GM06990 (cell line): ENCODE results near the gene RHBDD1.

Source experiments
- DNase-seq: peaks from one replicate; pipeline ENCODE4 v3.0.0-alpha.2; 2011; ENCODE audit not compliant: insufficient read length; ENCODE audit errors: extremely low read depth
- H3K27me3 ChIP-seq: replicated peaks from 2 replicates; pipeline ENCODE4 v1.6.0; 2011; ENCODE audit warnings: low read length; ENCODE audit not compliant: control insufficient read depth, insufficient read depth
- H3K36me3 ChIP-seq: 2 replicates; pipeline ENCODE4 v1.5.1; 2011; ENCODE audit warnings: low read length; ENCODE audit not compliant: control insufficient read depth, insufficient read depth
- H3K4me3 ChIP-seq: replicated peaks from 2 replicates; pipeline ENCODE4 v1.5.1; 2011; ENCODE audit warnings: low read depth, mild to moderate bottlenecking, control low read depth, low read length
- CTCF ChIP-seq: IDR thresholded peaks from 2 replicates; pipeline ENCODE4 v1.5.1; 2011; ENCODE audit warnings: low read length, control low read depth, mild to moderate bottlenecking, inconsistent platforms; ENCODE audit not compliant: insufficient read depth, poor library complexity, severe bottlenecking

RHBDD1 gene

GRCh38 chr2:226835420-226835795 is 446 bp upstream of the RHBDD1 start:
- no peak for TF ChIP-seq CTCF
- Histone ChIP-seq H3K4me3 (peak overlapping the region; percentile 83), H3K27me3 (no peaks in the 10 kb centered on the region), H3K36me3 (no peaks in the 10 kb centered on the region; the same call in 1 of the 2 replicates)
- DNase-seq: no peak

GRCh38 chr2:226836548-226836885 is 663 bp downstream of the RHBDD1 start:
- Histone ChIP-seq H3K36me3 (no peaks in the 10 kb centered on the region; the same call in 1 of the 2 replicates), H3K27me3 (no peaks in the 10 kb centered on the region), H3K4me3 (peak overlapping the region; percentile 83)
- no peak for DNase-seq
- TF ChIP-seq CTCF: no peak

- no peaks in the 10 kb centered on the region; the same call in 1 of the 2 replicates for H3K36me3 ChIP-seq
- DNase-seq: no peak
- peak overlapping the region; percentile 83 for H3K4me3 ChIP-seq
- TF ChIP-seq CTCF: no peak
- H3K27me3 ChIP-seq: no peaks in the 10 kb centered on the region
Measured at GRCh38 chr2:226837334-226837733, 1.5 kb downstream of the RHBDD1 start.

GRCh38 chr2:226837787-226838603 is 2.1 kb downstream of the RHBDD1 start:
- Histone ChIP-seq H3K36me3 (no peaks in the 10 kb centered on the region; the same call in 1 of the 2 replicates), H3K4me3 (peak overlapping the region; percentile 83; the same call in 1 of the 2 replicates), H3K27me3 (no peaks in the 10 kb centered on the region)
- no peak for TF ChIP-seq CTCF
- no peak for DNase-seq

- no peak for TF ChIP-seq CTCF
- no peak for DNase-seq
- H3K36me3 ChIP-seq: no peaks in the 10 kb centered on the region; the same call in 1 of the 2 replicates
- H3K27me3 ChIP-seq: no peaks in the 10 kb centered on the region
- H3K4me3 ChIP-seq: peak overlapping the region; percentile 4
Measured at GRCh38 chr2:226838722-226839121, 2.9 kb downstream of the RHBDD1 start.

- H3K27me3 ChIP-seq: no peaks in the 10 kb centered on the region
- no peaks in the 10 kb centered on the region; the same call in 1 of the 2 replicates for H3K36me3 ChIP-seq
- no peak for TF ChIP-seq CTCF
- H3K4me3 ChIP-seq: peak overlapping the region; percentile 54
- DNase-seq: no peak
Measured at GRCh38 chr2:226839161-226839560, 3.3 kb downstream of the RHBDD1 start.
